Lower leg skin (tissue), 4 donors: Measurements from ENCODE around the gene PRSS38. TPM values are rescaled to one million over a fixed set of nuclear protein-coding genes. Genes with fewer than 3 reads are reported as not detected.

ENCODE experiments used
- DNase-seq, 2 donors: peaks; one replicate each; pipeline ENCODE4 v3.0.0-alpha.2; 2019; ENCODE audit warnings: low spot score in 2 of 2
- H3K4me3 ChIP-seq: fragments of 200-600 bp; sonication (generic); 2 replicates; pipeline ENCODE4 v1.5.1; 2017; ENCODE audit warnings: mild to moderate bottlenecking, low read depth; ENCODE audit not compliant: poor library complexity, severe bottlenecking
- POLR2A ChIP-seq, 2 donors: fragments of 450-650 bp; IDR thresholded peaks; one replicate each; pipeline ENCODE4 v1.6.1; 2016 to 2017; ENCODE audit warnings: antibody characterized with exemption in 2 of 2, mild to moderate bottlenecking in 1 of 2, moderate library complexity in 1 of 2
- WGBS, 2 donors: methylation state at CpG; one replicate each; pipeline ENCODE4 v1.1.5; 2018; 5-methylcytosine and 5-hydroxymethylcytosine counted together
- intact Hi-C: fragments of 100-400 bp; cut with DNase I; formaldehyde crosslinking; loops from one replicate; pipeline ENCODE4 v1.15.0; 2023; ENCODE audit warnings: low total_unique reads
- total RNA-seq, 4 donors: library from RNA; depleted of rRNA; stranded (reverse); fragments of >200 nt; gene quantifications; one replicate each; pipeline ENCODE4 v1.1.0, GENCODE V29; 2016
- TF ChIP-seq, protein P1 (sequence below), 3 donors: fragments of 450-650 bp; IDR thresholded peaks; one replicate each; pipeline ENCODE4 v1.5.1; 2016; ENCODE audit warnings: antibody characterized with exemption in 3 of 3, mild to moderate bottlenecking in 3 of 3, moderate library complexity in 2 of 3

Gene PRSS38
- total RNA-seq, 4 donors from 2014 or later = not detected

GRCh38 chr1:227893949-227894721 is 78.7 kb downstream of the PRSS38 start:
- 82 to 85% methylated on average over 25 to 27 of the region's 27 CpGs for WGBS, 2 donors
- intact Hi-C loops = no loop called here
- TF ChIP-seq, protein P1, sequence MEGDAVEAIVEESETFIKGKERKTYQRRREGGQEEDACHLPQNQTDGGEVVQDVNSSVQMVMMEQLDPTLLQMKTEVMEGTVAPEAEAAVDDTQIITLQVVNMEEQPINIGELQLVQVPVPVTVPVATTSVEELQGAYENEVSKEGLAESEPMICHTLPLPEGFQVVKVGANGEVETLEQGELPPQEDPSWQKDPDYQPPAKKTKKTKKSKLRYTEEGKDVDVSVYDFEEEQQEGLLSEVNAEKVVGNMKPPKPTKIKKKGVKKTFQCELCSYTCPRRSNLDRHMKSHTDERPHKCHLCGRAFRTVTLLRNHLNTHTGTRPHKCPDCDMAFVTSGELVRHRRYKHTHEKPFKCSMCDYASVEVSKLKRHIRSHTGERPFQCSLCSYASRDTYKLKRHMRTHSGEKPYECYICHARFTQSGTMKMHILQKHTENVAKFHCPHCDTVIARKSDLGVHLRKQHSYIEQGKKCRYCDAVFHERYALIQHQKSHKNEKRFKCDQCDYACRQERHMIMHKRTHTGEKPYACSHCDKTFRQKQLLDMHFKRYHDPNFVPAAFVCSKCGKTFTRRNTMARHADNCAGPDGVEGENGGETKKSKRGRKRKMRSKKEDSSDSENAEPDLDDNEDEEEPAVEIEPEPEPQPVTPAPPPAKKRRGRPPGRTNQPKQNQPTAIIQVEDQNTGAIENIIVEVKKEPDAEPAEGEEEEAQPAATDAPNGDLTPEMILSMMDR (IDR thresholded peaks at IDR 0.05) = no peak
- no peak for TF ChIP-seq POLR2A (IDR thresholded peaks at IDR 0.05)
- H3K4me3 ChIP-seq = no peak overlapping the region
- DNase-seq = peak in 1 of 2 donors; percentile 81

DNA sequence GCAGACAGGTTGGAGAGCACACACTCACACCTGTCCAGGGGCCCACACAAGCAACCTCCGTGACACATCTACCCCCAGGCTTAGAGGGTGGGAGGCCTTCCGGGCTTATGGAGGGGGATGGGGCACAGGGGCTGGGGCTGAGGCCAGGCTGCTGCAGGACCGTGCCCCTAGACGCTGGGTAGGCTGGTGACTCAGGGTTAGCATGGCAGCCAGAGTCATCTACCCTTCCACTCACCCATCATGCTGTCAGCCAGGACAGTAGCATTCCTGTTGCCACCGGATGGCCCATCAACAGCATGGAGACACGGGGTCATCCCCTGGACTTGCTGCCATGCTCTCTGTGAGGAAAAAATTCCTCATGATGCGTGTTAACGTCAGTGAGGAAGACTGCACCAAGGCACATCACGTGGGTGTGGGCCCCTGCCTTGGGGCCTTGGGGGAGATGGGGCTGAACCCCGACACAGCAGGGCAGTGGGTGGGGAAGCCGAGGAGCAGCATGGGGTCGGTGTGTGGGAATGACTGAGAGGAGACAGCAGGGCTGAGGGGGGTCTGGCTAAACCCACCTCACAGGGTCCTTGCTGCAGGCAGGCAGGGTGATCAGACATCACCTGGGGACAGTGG is 79.5 kb downstream of the PRSS38 start:
- TF ChIP-seq, protein P1 (IDR thresholded peaks at IDR 0.05) = no peak
- no peak for TF ChIP-seq POLR2A (IDR thresholded peaks at IDR 0.05)
- WGBS, 2 donors = 86 to 87% methylated on average over 10 to 11 of the region's 12 CpGs
- no peak overlapping the region for H3K4me3 ChIP-seq
- intact Hi-C loops = no loop called here
- DNase-seq = peak in 1 of 2 donors; percentile 76

Other genes starting within 250 kb of the PRSS38 start
- gene JMJD4, start 80.4 kb upstream of the PRSS38 start, total RNA-seq = 10 to 100 TPM; 11.8 to 22.9 (median 14.6) TPM
- 10 to 100 TPM; 25.2 to 41.9 (median 34.7) TPM for gene SNAP47, start 80.2 kb upstream of the PRSS38 start, total RNA-seq
- gene WNT9A, start 132.3 kb downstream of the PRSS38 start, total RNA-seq = 1 to 10 TPM in 2 of 4 donors, under 1 TPM in 2; 0.72 to 2.5 (median 1.2) TPM
- gene WNT3A, start 191.3 kb downstream of the PRSS38 start, total RNA-seq = 1 to 10 TPM; 1.9 to 4.1 (median 3.5) TPM